Epithelial cell of esophagus (primary cell): ENCODE data around the gene PDLIM4.

ENCODE experiments used
- DNase-seq: peaks from one replicate; pipeline ENCODE4 v3.0.0; 2010; ENCODE audit warnings: low read depth
- H3K4me3 ChIP-seq: 2 replicates; pipeline ENCODE4 v1.5.1; 2011; ENCODE audit warnings: mild to moderate bottlenecking, low read length, control low read depth
- TF ChIP-seq, protein P1 (sequence below): IDR thresholded peaks from 2 replicates; pipeline ENCODE4 v1.5.1; 2011; ENCODE audit warnings: low read depth, mild to moderate bottlenecking, low read length, control low read depth, inconsistent platforms; ENCODE audit not compliant: insufficient read depth; ENCODE audit errors: missing control alignments

Gene PDLIM4

DNA sequence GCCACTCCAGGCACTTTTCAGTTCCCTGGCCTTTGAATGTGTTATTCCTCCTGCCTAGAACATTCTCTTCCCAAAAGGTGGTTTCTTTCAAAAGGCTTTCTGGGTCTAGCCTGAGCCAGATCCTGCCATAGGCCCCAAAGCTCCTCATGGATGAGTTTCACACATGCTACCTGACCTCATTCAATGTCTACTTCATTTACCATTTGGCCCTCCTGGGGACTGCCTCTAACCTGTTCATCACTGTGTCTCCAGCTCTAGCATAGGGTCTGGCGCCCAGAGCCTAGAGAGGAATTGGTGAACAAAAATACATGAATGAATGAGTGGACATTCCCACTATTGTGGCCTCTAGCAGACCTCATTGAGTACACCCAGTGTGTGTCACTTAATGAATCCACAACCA is 24.4 kb upstream of the PDLIM4 start:
- TF ChIP-seq, protein P1, sequence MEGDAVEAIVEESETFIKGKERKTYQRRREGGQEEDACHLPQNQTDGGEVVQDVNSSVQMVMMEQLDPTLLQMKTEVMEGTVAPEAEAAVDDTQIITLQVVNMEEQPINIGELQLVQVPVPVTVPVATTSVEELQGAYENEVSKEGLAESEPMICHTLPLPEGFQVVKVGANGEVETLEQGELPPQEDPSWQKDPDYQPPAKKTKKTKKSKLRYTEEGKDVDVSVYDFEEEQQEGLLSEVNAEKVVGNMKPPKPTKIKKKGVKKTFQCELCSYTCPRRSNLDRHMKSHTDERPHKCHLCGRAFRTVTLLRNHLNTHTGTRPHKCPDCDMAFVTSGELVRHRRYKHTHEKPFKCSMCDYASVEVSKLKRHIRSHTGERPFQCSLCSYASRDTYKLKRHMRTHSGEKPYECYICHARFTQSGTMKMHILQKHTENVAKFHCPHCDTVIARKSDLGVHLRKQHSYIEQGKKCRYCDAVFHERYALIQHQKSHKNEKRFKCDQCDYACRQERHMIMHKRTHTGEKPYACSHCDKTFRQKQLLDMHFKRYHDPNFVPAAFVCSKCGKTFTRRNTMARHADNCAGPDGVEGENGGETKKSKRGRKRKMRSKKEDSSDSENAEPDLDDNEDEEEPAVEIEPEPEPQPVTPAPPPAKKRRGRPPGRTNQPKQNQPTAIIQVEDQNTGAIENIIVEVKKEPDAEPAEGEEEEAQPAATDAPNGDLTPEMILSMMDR = no peak
- DNase-seq = no peak

DNA sequence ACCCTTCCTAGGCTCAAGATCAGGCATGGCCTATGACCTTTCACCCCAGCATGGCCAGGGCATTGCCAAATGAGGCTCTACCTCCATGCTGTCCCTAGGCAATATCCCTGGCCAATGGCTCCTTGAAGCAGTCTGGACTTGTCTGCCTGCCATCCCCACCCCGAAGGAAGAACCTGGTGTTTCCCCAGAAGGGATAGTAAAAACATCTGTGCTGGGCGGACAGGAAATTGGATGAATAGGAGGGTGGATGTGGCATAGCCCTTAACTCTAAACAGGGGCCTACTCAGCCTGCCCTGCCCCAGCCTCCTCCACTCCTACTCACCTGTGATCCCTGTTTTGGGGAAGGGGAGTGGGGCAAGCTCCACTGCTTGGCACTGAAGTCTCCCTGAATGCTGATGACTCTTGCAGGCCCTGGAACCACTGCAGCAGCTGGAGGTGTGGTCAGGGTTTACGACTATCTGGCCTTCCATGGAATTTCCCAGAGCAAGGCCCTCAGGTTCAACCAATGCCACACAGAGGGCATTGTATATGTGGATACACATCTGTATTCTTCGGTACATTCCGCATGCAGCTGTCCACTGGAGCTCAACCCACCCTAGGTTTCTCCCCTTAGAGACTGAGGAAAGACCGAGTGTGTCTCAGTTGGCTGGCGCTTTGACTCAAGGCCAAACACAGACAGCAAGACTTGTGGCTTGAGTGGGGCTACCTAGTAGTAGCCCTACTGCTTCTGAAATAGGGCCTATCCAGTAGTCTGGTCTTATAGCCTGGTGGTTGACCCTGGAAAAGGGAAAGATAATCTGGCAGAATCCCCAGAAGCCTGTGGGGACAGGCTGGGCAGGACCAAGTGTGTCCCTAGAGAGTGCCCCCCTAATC is 23.4 kb upstream of the PDLIM4 start:
- no peak overlapping the region for H3K4me3 ChIP-seq
- TF ChIP-seq, protein P1 = no peak
- peak; percentile 36 for DNase-seq

More for the DNA sequence above, 24.4 kb upstream of the PDLIM4 start:
- no peak overlapping the region for H3K4me3 ChIP-seq

DNA sequence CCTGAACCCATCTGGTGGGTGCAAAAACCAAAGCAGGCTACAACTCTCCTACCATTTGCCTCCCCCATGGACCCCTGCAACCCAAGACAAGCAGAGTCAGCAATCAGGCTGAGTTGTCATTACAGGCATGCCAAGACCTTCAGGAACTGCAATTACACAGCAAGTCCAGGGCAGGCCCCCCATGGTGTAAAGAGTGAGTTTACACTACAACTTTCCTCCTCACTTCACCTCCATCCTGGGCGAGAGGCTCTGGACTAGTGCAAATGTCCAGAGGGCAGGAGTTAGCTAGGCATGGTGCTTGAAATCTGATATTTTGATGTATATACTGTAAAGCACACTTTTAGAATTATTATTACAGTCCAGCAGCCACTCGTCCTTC is 22.8 kb upstream of the PDLIM4 start:
- no peak for DNase-seq
- no peak overlapping the region for H3K4me3 ChIP-seq
- TF ChIP-seq, protein P1 = no peak

DNA sequence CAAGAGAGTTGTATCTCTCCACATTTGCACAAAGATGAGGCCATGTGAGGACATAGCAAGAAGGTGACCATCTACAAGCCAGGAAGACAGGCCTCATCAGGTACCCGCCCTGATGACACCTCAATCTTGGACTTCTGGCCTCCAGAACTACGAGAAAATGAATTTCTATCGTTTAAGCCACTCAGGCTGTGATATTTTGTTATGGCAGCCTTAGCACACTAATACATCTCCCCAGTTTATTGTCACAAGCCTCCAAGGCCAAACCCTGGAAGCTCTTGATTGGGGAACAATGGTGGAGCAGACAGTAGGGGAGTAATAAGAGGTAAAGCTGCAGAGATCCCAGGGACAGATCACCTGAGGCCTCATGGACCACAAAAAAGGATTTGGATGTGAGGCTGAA is 22.2 kb upstream of the PDLIM4 start:
- TF ChIP-seq, protein P1 = no peak
- no peak for DNase-seq
- no peak overlapping the region for H3K4me3 ChIP-seq

DNA sequence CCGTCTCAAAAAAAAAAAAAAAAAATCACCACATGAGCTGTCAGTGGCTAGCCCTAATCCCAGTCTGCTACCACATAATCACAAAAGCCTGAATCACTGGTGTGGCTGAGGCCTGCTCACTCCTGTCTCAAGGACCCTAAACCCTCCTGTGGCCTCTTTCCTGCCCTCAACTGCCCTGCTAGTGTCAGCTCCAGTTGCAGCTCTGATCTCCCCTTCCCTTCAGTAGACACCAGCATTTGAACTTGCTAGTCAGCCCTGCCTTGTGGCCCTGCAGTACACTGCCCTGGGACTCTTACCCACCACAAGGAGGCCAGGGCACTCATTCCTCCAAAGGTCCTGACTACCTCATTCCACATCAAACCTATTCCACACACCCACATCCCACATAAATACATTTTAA is 20.4 kb upstream of the PDLIM4 start:
- H3K4me3 ChIP-seq = no peak overlapping the region
- TF ChIP-seq, protein P1 = peak; percentile 7
- peak; percentile 28 for DNase-seq

DNA sequence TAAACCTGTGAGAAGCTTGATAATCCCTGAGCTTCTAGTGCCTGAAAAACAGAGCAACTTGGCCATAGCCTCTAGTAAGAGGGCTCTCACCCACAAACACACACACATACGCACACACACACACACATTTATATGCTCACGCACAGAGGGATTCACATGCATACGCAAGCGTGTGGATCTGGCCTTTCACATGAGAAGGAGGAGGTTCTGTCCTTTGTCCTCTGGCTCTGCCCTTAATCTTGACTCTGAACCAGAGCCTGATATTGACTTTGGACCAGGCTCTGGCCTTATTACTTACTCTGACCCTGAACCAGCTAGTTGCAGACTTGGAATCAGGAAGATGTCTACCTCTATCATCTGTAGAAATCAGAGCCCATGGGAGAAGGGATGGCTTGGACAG is 19.8 kb upstream of the PDLIM4 start:
- no peak overlapping the region for H3K4me3 ChIP-seq
- DNase-seq = no peak
- TF ChIP-seq, protein P1 = no peak
